Prostate gland (tissue), 2 donors: ENCODE data around the gene SHC3. TPM values are rescaled to one million over a fixed set of nuclear protein-coding genes. Genes with fewer than 3 reads are reported as not detected.
A peak's percentile ranks its signal among the peaks of the same experiment; 100 is the strongest.

Experiments
- DNase-seq: peaks from one replicate; pipeline ENCODE4 v3.0.0-alpha.2; 2019; ENCODE audit warnings: low spot score
- H3K27ac ChIP-seq, 2 donors: fragments of 200-600 bp; sonication (generic); 2 replicates each; pipeline ENCODE4 v1.5.1; 2017 to 2019
- H3K27me3 ChIP-seq: fragments of 200-600 bp; sonication (generic); replicated peaks from 2 replicates; pipeline ENCODE4 v1.5.1; 2019; ENCODE audit not compliant: insufficient read depth
- H3K36me3 ChIP-seq, 2 donors: fragments of 200-600 bp; sonication (generic); 1 replicate in 1 of 2; 2 replicates in 1 of 2; pipeline versions ENCODE4 v1.5.1 to v1.8.1; 2017 to 2019
- H3K4me1 ChIP-seq: fragments of 200-600 bp; sonication (generic); replicated peaks from 2 replicates; pipeline ENCODE4 v1.5.1; 2019
- H3K4me3 ChIP-seq, 2 donors: fragments of 200-600 bp; sonication (generic); 2 replicates each; pipeline ENCODE4 v1.5.1; 2017 to 2019
- H3K9me3 ChIP-seq: fragments of 200-600 bp; sonication (generic); 2 replicates; pipeline ENCODE4 v1.5.1; 2017
- CTCF ChIP-seq, 4 experiments: fragments of 200-600 bp in 2 of 4; fragments of 450-650 bp in 2 of 4; sonication (generic) in 2 of 4; IDR thresholded peaks; 1 replicate in 3 of 4; 2 replicates in 1 of 4; pipeline ENCODE4 v1.5.1; 2016 to 2019; ENCODE audit warnings: antibody characterized with exemption in 4 of 4, mild to moderate bottlenecking in 2 of 4, moderate library complexity in 2 of 4
- POLR2A ChIP-seq: fragments of 450-650 bp; IDR thresholded peaks from one replicate; pipeline ENCODE4 v1.6.1; 2016; ENCODE audit warnings: antibody characterized with exemption, mild to moderate bottlenecking
- POLR2AphosphoS5 ChIP-seq: sonication (generic); formaldehyde crosslinking; IDR thresholded peaks from one replicate; pipeline ENCODE4 v1.6.1; 2017; ENCODE audit warnings: antibody characterized with exemption
- WGBS: methylation state at CpG from one replicate; pipeline ENCODE4 v1.1.5; 2018; 5-methylcytosine and 5-hydroxymethylcytosine counted together
- intact Hi-C: fragments of 100-400 bp; cut with DNase I; formaldehyde crosslinking; loops from one replicate; pipeline ENCODE4 v1.14.2; 2022
- total RNA-seq, 2 donors: library from RNA; depleted of rRNA; stranded (reverse); fragments of >200 nt; gene quantifications; one replicate each; pipeline ENCODE4 v1.1.0, GENCODE V29; 2016

Gene SHC3
- total RNA-seq, 2 donors from 2014 or later = 0.34 to 0.59 TPM

- intact Hi-C loops = loop anchor here (10.0 kb wide), 1 partner anchor 95 kb away; no protein-coding TSS in a partner anchor
- no peaks in the 10 kb centered on the region for H3K36me3 ChIP-seq
- peaks cover 6% of the 10 kb centered on the region for H3K27me3 ChIP-seq
- H3K9me3 ChIP-seq = no peaks in the 10 kb centered on the region
- peak overlapping the region; percentile 61 to 70 for H3K27ac ChIP-seq
- TF ChIP-seq POLR2A (no peak), CTCF (IDR thresholded peaks at IDR 0.05) (no peak), POLR2AphosphoS5 (no peak)
- H3K4me3 ChIP-seq = peak overlapping the region; percentile 16 to 25
- DNase-seq = no peak
- no peaks in the 10 kb centered on the region for H3K4me1 ChIP-seq
- WGBS = 29% methylated on average over 4 of the region's 4 CpGs
Observed at GRCh38 chr9:89179540-89179894, 899 bp upstream of the SHC3 start.

DNA sequence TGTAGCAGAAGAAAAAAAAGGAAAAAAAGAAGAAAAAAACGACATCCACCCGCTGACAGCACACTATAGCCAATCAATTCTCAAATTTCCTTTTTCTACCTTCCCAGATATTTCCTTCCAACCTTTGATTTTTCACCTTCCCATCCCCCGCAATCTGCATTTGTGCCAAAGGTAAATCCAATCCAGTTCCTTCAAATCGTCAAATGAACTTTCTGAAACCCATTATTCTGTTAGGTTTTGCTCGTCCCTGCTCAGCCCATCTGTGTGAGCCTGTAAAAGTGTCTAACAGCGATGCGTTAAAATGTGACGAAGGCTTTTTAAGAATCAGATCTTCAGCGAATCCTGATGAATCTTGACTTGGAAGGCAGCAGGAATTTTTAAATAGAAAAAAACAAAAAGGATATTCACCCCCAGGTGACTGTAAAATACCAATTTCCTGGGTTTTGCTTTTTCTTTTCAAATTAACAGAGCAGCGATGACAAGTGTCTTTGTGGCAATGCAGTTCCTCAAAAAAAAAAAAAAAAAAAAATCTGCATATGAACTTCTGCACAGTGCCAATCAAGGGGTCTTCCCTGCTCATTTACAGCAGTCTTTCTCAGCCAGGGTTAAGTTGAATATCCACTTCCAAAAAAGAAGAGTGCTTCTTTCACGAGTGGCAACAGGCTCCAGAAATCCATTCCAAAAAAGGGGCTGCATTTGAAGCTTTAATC lies 367 bp upstream of the SHC3 start:
- Histone ChIP-seq H3K36me3 (no peaks in the 10 kb centered on the region), H3K9me3 (no peaks in the 10 kb centered on the region), H3K4me3 (peak overlapping the region in 1 of 2 donors; percentile 32), H3K27ac (no peak overlapping the region), H3K27me3 (peaks cover 6% of the 10 kb centered on the region), H3K4me1 (no peaks in the 10 kb centered on the region)
- intact Hi-C loops = loop anchor here (10.0 kb wide), 1 partner anchor 96 kb away; no protein-coding TSS in a partner anchor
- no peak for DNase-seq
- no peak for TF ChIP-seq CTCF (IDR thresholded peaks at IDR 0.05)
- TF ChIP-seq POLR2AphosphoS5 = no peak
- no peak for TF ChIP-seq POLR2A
- WGBS = 69% methylated on average over 11 of the region's 11 CpGs

DNA sequence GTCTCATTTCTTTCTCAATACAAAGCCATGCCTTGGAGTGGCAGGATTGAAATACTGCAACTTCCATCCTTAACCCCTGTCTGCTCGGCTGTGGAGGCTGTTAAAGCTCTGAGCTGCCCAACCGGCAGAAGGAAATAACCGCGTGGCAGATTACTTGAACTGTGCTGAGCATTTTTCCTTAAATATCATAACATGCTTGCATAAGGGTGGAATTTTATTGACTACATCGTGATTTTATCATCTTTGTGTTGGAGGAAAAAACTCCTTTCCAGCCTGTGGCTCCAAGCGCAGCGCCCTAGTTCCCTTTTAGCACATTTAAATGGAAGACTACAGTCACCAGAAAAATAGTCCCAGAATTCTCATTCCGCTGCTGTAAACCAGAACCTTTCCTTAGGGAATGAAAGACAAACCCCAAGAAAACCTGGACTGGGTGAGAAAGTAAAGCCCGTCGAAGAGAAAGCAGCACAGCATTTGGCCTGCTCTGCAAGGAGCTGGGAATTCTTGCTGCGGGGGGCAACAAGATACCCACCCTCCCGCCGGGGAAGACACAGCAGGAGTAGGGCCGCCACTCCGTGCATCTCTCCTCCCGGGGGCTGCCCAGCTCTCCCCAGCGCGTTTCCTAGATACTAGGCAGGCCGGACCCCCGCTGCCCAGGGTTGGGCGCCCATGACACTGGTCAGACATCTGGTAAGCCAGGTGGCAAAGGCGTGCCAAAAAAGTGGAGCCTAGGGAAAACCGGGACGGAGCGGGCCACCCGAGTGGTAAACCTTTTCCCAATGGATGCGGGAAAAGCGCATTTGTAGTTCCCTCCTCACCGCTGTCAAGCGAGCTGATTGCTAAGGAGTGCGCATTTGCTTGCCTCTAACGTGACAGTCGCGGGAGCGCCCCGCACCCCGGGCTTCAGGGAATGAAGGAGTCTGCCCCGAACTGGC lies 1.3 kb downstream of the SHC3 start:
- Histone ChIP-seq H3K36me3 (no peaks in the 10 kb centered on the region), H3K9me3 (no peaks in the 10 kb centered on the region), H3K4me1 (no peaks in the 10 kb centered on the region), H3K27me3 (peaks cover 6% of the 10 kb centered on the region), H3K4me3 (peak overlapping the region; percentile 24 to 32), H3K27ac (no peak overlapping the region)
- intact Hi-C loops = loop anchor here (10.0 kb wide), 1 partner anchor 98 kb away; no protein-coding TSS in a partner anchor
- 22% methylated on average over 36 of the region's 38 CpGs for WGBS
- DNase-seq = no peak
- TF ChIP-seq CTCF (IDR thresholded peaks at IDR 0.05) (no peak), POLR2A (no peak), POLR2AphosphoS5 (no peak)

- 92% methylated on average over 5 of the region's 5 CpGs for WGBS
- no peak overlapping the region for H3K4me3 ChIP-seq
- H3K36me3 ChIP-seq = no peaks in the 10 kb centered on the region
- H3K27me3 ChIP-seq = peaks cover 6% of the 10 kb centered on the region
- H3K4me1 ChIP-seq = no peaks in the 10 kb centered on the region
- no peaks in the 10 kb centered on the region for H3K9me3 ChIP-seq
- H3K27ac ChIP-seq = no peak overlapping the region
- intact Hi-C loops = loop anchor here (10.0 kb wide), 1 partner anchor 99 kb away; no protein-coding TSS in a partner anchor
- DNase-seq = no peak
- TF ChIP-seq CTCF (IDR thresholded peaks at IDR 0.05) (no peak), POLR2AphosphoS5 (no peak)
Observed at GRCh38 chr9:89175828-89176261, 2.8 kb downstream of the SHC3 start.
